Measurements from ENCODE around the gene TMF1.
A peak's percentile ranks its signal among the peaks of the same experiment; 100 is the strongest.

TMF1 gene

DNA sequence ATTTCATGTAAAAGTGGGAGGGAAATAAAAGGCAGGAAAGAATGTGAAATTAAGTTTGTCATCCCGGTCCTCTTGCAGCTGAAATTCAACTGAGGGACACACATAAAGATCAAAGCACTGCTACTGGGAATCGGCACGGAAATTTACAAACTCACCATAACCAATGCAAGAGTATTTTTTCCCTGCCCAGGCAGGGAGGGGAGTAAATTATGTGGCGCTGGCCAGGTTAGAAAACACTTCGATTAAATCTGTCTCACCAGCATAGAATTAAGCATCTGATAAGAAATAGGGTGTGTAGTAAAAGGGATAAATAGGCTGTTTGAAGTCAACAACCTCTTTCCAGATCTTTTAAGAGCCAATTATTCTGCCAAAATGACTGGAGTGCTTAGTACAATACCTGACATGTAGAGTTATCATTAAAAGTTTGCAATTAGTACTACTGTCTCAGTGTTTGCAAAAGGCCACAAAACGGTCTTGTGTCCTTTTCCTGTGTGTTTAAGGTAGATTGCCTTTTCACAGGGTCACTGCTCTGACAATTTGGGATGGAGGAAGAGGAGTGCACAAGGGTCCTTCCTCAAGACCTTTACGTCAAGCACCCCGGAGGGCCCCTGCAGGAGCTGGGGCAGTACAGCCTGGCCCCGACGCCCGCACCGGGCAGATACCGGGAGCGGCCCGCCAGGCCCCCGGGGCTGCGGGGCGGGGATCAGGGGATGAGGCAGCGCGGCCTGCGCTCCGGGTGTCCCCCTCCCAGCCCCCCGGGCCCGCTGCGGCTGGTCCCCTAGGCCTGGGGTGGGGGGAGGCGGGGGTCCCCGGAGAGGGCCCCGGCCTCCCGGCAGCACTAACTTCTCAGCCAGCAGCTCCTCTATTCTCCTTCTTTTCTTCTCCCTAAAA lies 27.4 kb upstream of the TMF1 start:
- peak; percentile 21 for DNase-seq

DNA sequence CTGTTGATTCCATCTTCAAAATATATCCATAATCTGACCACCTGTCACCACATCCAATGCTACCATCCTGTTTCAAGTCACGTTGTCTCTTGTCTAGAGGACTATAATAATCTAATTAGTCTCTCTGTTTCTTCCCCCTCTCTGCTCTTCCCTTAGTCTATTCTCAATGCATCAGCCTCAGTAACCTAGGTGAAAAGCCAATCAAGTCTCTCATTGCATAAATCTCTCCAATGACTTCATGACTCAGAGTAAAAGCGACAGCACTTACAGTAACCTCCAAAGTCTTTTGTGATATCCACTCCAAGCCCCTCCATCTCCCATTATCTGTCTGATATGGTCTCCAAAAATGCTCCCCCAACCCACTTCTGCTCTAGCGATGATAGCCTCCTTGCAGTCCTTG lies 20.8 kb upstream of the TMF1 start:
- DNase-seq: no peak

DNA sequence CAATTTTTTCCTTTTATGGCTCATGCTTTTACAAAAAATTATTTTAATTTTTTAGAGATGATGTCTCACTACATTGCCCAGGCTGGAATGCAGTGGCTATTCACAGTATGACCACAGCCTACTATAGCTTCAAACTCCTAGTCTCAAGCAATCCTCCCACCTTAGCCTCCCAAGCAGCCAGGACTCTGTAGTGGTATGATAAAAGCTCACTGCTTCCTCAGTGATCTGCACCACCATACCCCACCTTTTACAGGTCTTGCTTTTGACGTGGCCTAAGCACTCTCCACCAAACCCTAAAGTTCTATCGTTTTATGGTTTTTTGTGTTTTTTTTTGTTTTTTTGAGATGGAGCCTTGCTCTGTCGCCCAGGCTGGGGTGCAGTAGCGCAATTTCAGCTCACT lies 14.0 kb upstream of the TMF1 start:
- DNase-seq: no peak

DNA sequence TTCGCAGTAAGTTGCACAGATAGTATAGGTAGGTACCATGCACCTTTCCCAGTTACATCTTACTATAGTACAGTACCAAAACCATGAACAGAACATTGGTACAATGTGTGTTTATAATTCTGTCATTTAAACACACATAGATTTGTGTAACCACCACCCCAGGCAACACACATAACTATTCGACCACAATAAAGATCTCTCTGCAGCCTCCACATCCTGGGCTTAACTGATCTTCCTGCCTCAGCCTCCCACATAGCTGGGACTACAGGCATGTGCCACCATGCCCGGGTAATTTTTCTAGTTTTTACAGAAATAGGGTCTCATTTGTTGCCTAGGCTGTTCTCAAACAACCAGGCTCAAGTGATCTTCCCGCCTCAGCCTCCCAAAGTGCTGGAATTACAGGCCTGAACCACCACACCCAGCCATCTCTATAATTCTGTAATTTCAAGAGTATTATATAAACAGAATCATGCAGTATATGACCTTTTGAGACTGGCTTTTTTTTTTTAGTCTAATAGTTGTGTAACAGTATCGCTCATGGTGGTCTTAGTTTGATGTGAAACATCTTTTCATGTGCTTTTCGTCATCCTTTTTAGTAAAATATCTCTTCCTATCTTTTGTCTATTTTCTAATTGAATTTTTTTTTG lies 13.3 kb upstream of the TMF1 start:
- DNase-seq: no peak

DNA sequence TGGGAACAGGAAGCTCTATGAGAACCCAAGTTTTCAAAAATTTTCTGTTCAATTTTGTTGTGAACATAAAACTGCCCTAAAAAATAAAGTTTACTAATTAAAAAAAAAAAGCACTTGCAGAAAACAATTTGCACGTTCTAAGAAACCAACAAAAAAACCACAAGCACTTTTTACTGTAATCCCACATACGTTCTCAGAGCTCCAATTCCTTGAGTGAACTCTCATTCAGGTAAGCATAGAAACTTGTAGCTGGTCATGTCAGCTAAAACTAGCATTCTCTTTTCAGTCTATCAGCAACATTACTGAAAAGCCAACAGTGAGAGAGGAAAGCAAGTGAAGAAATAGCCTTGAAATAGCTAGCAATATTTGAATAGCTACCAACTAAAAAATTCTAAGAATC lies 11.5 kb upstream of the TMF1 start:
- no peak for DNase-seq

DNA sequence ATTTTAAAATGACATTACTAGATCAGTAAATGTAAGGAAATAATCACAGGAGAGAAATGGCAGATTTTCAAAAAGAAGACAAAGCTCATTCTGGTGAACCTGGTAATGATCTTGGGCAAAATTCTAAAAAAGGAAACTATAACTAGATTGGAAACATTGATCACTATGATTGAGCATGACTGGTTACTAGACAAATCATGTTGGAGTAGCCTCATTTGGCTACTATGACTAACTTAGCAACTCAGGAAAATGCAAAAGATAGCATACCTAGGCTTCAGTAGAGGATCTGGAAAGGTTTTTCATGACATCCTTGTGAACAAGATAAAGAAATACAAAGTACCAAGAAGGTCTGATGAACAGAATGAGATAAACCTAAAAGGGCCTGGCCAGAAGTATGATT lies 7.6 kb upstream of the TMF1 start:
- DNase-seq: no peak

DNA sequence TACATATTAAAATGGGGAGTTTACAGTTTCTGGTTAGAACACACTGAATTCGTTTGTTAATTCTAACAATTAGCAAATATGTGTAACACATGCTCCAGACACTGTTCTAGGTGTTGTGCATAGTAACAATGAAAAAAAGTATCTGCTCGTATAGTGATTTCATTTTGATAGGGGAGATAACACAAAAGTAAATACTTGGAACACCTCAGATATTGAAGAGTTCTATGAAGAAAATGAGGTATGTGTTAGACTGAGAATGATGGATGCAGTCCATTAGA lies 6.8 kb upstream of the TMF1 start:
- DNase-seq: no peak

DNA sequence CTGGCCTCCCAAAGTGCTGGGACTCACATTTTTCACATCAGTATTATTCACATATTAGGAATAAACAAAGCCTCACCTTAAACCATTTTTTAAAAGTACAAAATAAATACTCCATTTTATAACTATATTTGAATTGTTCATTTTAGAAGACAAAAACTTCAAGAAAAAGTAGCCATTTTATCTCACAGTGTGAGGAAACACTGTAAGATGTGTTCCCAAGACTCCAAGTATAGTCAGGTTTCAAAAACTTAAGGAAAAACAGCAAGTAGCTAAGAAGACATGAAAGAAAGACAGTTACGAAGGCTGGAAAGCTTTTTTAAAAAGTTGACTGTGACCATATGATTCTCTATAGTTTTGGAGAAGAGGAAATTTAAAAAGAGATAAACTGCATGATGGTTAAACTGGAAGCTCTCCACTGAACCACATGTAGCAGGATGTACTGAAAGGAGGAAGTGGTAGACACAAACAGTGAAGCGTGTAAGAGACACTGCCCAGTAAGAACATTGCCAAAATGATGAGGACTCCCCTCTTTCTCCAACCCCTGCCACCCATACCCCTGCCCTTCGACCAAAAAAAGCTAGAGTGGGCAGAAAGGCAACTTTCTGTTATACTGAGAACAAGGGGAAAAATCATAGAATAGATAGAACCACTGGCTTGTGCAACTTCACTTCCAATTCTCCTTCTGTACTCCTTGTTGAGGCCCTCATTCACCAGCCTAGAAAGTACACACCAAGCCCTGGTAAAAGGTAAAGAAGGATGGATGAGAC lies 6.2 kb upstream of the TMF1 start:
- no peak for DNase-seq

DNA sequence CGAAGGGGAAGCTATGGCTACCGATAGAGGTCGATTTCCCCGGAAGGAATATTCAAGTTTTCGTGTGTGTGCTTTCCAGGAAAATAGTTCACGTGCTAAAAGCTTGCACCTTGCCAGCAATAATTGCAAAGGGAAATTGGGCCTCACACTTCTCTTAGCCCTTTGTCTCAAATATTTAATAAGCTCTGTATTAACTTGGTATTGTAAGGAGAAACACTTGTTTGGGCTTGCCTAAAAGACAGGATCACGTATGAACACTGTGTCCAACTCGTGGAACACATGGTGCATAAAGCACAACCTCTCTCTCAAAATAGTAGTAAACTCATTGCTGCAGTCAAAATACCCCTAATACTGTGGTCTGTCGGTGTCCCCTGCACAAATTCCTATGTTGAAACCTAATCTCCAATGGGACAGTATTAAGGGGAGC lies 352 bp upstream of the TMF1 start:
- DNase-seq: no peak

DNA sequence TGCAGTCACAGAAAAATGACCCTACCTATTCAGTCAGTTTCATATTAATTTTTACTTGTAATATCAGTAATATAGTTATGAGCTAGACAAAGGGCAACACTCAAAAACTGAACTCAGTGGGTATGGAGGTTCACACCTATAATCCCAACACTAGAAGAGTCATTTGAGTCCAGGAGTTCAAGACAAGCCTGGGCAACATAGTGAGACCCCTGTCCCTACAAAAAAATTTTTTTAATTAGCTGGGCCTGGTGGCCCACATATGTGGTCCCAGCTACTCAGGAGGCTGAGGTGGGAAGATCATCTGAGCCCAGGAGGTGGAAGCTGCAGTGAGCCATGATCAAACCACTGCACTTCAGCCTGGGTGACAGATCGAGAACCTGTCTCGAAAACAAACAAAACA lies 3.1 kb downstream of the TMF1 start:
- DNase-seq: no peak

DNA sequence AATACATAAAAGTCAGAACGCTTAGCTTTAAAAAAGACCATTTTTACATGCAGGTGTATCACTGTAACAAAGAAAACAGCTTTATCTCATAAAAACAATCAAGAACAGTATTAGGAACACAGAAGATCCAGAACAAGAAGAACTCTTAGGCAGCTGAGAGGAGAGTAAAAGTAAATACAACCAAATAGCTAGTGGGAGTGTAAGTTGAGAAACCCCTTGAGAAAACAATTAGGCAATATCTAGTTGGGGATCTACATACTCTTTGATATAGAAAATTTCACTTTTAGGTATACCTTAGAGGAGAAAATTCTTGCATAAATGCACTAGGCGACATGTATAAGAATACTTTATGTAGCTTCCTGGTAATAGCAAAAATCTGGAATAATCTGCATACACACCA lies 7.5 kb downstream of the TMF1 start:
- no peak for DNase-seq

- no peak for DNase-seq
Observed at GRCh38 chr3:69033470-69033869, 18.7 kb downstream of the TMF1 start.

- no peak for DNase-seq
Observed at GRCh38 chr3:69032737-69033136, 19.4 kb downstream of the TMF1 start.

- no peak for DNase-seq
Observed at GRCh38 chr3:69032142-69032541, 20.0 kb downstream of the TMF1 start.

GRCh38 chr3:69031635-69032034 lies 20.5 kb downstream of the TMF1 start:
- DNase-seq: no peak

- DNase-seq: no peak
Observed at GRCh38 chr3:69020857-69021256, 31.3 kb downstream of the TMF1 start.

DNA sequence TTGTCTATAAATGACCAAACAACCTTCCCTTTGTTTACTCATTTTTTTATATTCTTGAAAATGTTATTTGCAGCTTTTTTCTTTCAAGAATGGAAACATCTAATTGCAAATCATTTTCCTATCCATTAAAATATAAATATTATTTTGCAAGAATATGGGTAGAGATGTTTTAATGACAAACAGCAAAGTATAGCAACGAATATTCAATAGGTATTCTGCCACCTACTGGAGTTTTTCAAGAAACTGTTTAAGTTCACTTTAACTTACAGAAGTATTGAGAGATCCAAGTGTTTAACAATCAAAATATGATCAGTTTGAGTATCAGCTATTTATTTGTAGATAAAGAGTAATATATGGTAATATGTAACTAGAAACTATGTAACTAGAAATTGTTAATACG lies 31.7 kb downstream of the TMF1 start:
- DNase-seq: no peak

GRCh38 chr3:69016901-69017300 lies 35.2 kb downstream of the TMF1 start:
- DNase-seq: no peak

- DNase-seq: no peak
Observed at GRCh38 chr3:69016102-69016501, 36.0 kb downstream of the TMF1 start.

GRCh38 chr3:69014022-69014580 lies 38.0 kb downstream of the TMF1 start:
- no peak for DNase-seq

GRCh38 chr3:69013253-69014021 lies 38.7 kb downstream of the TMF1 start, which contains the start of gene EOGT:
Gene EOGT, minus strand, starts transcription at chr3:69013684. Its CDS starts 3,838 bp downstream, at chr3:69009846.
- peak; percentile 64 for DNase-seq

DNA sequence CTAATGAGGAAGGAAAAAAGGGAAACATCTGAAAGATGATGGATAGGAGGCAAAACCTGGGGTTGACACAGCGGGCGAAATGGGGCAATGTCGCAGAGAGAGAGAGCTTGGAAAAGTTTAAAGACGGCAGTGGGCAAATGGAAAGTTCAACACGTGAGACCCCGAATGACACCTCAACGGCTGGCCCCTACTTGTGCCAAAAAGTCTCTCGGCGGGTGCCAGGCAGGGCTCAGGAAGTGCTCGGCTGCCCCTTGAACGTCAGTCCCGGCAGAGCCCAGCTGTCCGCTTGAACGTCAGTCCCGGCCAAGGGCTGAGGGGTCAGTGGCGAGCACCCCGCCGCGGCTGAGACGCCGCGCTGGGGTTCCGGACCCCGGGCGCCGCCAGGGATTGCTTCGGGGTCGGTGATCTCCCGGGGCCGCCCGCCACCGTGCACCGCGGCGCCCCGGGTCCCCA lies 39.3 kb downstream of the TMF1 start:
- no peak for DNase-seq

All from activated gamma-delta T cell (primary cell).